ENCODE measurements around the gene FCN2.

Gene FCN2

DNA sequence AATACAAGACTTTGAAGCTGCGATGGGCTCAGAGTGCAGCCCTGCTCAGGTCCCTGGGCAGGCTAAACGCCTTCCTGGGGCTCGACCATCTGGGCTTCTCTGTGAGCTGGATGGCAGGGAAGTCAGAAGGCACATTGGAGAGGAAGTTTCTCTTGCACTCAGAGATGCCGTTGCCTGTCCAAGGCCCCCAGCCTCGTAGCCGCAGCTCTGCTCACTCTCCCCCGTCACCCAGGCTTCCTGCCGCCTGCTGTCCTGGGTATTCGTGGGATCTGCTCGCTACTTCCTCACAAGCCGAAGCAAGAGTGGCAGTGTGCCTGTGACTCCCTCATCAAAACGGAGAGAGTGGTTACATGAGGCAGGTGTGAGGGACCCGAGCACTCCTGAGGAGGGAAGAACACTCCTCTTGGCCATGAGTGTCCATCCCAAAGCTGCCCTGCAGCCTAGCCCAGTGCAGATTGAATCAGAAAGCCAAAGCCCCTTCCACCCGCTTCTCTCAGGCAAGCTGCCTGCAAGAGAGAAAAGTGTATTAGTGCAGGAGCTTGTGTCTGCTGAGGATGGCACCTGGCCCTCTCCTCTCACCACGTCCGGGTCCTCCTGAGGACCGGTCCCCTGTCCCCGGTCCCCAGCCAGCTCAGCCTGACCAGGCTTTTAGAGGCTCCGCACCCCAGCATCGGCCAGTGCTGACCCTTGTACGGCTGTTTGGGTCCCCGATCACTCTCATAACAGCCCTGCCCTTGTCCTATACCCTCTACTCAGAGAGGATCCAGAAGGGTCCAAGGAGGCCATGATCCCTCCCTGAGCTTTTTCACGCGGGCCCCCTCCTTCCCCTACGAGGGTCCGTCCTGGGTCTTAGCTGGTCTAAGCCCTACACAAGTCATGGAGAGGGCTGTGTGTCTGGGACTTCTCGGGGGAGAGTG is 7.3 kb downstream of the FCN2 start:
- no peak for DNase-seq (ENCODE audit: low read depth in 2 of 2)

DNA sequence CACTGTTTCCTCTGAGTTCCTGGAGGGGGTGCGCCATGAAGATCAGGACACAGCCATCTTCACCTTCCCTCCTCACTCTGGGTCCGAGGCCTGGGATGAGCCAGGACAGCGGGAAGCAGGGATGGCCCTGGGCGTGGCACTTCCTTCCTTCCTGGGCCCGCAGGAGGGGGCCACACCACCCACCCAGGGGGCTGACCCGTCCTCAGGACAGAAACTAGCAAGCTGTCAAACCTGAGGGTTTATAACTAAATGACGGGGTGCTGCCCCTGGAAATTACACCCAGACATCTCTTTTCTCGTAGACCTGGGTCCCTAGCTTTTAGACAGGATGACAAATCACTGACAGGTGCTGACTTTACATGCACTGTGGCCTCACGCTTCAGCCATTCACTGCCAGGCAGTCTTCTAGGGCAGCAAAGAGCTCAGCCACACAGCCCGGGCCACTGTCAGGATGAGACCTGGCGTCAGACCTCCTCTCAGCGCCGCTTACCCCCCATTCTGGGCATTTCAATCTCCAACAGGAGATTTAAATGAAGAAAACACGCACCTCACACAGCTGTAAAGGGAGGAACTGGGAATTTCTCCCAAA is 8.1 kb downstream of the FCN2 start:
- DNase-seq (ENCODE audit: low read depth in 2 of 2) = no peak

DNA sequence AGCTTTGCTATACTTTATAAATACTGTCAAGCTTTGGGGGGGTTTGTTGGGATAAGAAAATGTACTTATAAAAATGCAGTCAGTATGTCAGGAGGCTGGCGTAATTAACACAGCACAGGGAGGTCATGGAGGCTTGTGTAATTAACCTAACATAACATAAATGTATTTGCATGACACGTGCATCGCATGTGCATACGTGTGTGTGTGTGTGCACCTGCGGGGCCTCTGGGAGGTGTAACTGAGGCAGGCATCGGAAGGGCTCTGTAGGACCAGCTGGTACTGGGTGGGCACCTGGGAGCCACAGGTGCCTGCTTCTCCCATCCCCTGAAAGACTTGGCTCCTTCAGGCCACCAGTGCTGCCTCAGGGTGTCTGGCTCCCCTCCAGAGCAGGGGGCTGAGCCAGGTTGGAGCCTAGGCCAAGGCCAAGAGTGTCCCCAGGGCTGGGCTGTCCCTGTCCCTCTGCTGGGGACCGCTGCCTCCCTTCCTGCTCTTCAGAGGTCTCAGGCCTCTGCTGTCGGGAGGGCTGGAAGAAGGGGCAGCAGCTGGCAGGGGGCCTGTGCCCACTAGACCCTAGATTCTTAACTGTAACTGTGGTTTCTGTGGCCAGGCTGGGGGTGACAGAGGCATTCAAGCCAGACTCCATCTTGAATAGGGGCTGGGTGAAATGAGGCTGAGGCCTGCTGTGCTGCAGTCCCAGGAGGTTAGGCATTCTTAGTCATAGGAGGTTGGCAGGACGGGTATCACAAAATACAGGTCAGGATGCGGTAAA is 9.0 kb downstream of the FCN2 start:
- DNase-seq (ENCODE audit: low read depth in 2 of 2) = no peak

DNA sequence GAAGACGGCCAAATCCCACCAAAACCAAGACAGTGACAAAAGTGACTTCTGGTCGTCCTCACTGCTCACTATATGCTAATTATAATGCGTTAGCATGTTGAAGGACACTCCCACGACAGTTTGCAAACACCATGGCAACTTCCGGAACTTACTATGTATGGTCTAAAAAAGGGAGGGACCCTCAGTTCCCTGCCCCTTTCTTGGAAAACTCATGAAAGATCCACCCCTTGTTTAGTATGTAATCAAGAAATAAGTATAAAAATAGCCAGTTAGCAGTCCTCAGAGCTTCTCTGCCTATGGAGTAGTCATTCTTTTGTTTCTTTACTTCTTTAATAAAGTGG is 9.5 kb downstream of the FCN2 start:
- no peak for DNase-seq (ENCODE audit: low read depth in 2 of 2)

DNA sequence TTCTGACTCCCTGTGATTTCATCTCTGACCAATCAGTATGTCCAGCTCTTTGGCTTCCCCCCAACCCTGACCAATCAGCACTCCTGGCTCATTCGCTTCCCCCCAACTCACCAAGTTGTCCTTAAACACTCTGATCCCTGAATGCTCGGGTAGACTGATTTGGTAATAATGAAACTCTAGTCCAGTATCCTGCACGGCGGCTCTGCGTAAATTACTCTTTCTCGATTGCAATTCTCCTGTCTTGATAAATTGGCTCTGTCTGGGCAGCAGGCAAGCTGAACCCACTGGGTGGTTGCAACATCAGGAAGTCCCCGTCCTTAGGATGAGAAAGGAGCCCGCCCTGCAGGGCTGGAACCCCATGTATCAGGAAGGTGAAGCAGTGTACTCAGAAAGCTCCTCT is 10.4 kb downstream of the FCN2 start:
- no peak for DNase-seq (ENCODE audit: low read depth in 2 of 2)

DNA sequence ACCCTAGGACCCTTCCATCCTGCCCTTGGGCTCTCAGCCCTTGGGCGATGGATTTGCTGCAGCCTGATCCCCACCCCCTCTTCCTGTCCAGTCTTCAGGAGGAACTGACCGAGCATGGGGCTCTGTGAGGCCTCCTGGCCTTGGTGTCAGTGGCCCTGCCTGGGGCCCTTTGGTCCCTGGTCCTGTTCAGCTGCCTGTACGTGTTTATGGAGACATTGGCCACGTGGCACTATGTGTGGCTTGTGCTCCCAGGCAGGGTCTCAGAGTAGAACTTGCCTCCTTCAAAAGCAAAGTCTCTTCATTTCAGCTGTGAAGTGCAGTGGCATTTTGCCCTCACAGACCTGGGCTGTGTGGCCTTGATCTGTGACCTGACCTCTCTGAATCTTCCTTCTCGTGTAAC is 11.1 kb downstream of the FCN2 start:
- no peak for DNase-seq (ENCODE audit: low read depth in 2 of 2)

DNA sequence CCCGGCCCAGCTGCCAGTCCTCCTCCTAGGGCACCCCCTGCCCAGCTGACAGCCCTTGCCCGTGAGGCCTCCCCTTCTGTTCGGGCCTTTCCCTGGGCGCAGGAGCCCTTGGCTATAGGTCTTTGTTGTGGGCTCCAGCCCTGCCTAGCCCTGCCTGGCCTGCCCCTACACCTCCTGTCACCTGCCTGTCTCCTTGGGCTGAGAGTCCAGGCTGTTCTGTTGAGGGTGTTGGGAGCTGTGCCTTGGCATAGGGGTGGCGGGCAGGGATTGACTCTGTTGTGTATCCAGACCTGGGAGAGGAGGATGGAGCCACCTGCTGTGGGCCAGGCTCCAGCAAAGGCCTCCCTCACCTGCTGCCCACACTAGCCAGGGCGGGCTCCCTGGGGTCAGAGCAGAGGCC is 11.6 kb downstream of the FCN2 start:
- no peak for DNase-seq (ENCODE audit: low read depth in 2 of 2)

DNA sequence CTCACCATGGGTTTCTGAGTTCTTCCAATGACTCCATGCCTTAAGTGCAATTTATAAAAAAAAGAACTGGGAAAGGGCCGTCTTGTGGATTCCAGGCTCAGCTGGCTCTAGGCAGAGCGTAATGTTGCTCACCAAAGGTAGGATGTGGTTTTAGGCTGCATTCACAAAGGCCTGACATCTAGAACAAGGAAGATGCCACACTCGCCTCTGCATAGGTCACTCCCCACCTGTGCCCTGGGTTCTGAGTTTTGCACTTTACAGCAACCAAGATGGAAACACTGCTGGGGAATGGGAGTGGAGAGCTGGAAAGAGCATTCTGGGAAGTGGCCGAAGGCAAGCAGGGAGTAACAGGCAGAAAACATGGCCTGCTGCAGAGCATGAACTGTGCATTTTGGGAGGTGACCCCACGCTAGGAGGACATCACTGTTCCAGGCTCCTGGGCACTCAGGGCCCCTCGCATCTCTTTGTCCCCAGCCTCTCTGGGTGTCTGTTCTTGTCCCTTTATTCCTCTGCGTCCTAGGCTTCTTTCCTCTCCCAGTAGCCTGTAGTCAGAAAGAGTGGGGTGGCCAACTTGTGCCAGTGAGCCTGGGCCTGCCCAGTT is 12.3 kb downstream of the FCN2 start:
- no peak for DNase-seq (ENCODE audit: low read depth in 2 of 2)

DNA sequence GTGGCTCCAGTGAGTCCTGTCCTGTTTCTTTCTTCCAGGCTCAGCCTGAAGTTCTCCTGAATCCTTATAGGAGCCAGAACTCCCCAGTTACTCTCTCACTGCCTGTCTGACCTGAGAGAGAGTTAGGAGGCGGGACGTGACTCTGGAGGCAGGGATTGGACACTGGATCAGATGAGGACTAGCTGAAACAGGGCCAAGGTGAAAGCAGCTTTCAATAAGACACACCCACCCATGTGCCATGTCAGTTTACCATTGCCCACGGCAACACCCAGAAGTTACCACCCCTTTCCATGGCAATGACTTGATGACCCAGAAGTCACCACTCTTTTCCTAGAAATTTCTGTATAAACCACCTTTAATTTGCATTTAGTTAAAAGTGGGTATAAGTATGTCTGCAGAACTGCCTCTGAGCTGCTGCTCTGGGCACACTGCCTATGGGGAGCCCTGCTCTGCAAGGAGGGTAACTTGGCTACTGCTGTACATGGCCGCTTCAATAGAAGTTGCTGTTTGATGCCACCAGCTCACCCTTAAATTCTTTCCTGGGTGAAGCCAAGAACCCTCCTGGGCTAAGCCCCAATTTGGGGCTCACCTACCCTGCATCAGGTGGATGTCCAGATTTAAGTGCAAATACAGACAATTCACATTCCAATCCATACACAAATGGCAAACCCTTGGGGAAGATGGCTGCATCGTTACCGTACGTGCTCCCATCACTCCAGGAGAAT is 13.7 kb downstream of the FCN2 start:
- no peak for DNase-seq (ENCODE audit: low read depth in 2 of 2)

DNA sequence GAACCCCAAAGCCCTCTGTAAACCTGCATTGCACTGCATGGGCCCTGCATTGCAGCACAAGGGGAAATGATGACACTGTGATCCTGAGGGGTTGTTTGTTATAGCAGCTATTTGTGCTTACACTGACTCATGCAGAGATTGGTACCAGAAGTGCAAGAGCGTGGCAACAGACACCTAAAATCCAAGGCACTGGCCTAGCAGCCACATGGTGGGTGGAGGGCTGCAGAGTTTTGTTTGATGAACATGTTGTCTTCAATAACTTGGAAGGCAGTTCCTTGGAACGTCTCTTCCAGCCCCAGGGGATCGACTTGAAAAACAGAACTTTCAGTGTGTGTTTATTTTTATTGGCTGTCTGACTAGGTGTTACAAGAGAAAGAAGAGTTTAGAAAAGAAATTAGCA is 14.5 kb downstream of the FCN2 start:
- DNase-seq (ENCODE audit: low read depth in 2 of 2) = no peak

DNA sequence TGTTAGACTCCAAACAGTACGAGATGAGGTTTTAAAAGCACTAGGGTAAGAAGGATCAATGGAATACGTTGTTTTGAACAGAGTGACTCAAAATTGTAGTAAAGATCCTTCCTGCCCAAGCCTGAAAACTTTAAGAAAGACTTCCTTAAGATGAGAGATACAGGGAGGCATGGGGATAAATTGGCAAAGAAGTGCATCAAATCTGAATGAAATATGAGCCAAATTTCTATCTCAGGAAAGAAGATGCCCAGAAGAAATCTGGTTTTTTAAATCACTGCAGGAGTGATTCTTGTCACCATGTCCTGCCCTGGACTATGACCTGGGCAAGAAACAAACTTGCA is 14.9 kb downstream of the FCN2 start:
- no peak for DNase-seq (ENCODE audit: low read depth in 2 of 2)

DNA sequence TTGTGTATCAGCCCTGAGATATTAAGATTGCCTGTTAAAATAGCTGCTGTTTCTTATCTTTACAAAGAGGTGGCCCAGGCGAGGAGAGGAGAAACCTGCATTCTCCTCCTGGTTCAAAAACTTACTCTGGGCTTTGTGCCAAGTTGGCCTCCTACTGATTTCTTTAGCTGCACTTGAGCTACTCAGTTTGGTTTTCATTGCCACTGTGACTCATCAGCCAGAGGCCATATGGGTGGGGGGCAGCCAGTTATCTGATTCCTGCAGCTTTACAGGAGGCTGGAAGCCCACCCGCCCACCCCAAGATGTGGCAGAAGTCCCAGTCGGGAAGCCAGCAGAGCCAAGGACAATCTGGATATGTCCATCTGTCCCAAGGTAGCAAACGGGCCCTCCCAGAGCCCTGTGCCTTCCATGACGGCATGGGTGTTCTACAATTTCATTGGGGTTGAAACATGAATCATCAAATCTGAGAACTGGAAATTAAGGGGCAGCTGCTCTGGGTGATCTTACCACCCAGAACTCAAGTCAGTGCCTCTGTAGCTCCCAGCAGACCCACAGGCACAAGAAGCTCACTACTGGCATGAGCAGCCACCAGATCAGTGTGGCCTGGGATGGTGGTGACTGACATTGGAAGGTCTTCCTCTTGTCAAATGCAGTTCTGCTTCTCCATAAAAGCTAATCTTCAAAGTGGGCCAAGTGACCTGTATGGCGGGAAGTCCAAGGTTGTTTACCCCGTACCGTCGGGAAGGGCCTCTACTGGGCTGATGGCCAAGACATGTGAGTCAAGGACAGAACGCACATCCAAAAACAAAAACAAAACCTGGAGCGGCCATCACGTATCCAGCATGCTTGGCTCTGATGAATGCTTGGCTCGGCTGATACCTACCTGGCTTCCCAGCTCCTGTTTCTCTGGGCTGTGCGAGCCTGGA is 15.6 kb downstream of the FCN2 start:
- no peak for DNase-seq (ENCODE audit: low read depth in 2 of 2)

DNA sequence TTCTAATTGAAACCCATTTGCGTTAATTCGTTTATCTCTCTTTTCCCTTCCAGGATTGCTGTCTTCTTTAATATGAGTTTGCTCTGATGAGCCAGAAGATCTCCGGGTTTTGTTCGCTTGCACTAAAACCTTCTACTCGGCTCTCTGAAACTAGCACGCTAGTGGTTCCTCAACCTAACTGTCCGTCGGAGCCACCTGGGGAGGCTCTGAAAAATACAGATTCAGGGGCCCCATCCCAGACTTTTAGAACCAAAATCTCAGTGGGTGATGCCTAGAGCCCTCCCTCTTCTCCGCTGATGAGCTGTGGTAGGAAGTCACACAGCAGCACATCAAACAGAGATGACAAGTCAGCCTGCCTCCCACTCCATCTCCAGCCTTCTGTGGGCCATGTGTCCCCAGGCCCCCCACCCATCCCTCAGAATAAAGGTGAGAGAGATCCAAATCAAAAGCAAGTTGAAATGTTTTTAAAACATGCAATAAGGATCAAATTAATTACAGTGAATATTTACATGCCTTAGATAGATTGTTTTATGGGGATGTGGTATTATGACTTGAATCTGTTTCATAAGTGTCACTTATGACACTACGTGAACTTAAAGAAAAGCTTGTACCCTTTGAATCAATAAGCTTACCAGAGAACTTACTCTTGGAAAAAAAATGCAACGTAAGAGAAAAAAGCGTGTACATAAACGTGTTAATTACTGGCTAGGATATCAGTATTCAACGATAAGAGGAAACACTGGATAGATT is 16.4 kb downstream of the FCN2 start:
- DNase-seq (ENCODE audit: low read depth in 2 of 2) = no peak

DNA sequence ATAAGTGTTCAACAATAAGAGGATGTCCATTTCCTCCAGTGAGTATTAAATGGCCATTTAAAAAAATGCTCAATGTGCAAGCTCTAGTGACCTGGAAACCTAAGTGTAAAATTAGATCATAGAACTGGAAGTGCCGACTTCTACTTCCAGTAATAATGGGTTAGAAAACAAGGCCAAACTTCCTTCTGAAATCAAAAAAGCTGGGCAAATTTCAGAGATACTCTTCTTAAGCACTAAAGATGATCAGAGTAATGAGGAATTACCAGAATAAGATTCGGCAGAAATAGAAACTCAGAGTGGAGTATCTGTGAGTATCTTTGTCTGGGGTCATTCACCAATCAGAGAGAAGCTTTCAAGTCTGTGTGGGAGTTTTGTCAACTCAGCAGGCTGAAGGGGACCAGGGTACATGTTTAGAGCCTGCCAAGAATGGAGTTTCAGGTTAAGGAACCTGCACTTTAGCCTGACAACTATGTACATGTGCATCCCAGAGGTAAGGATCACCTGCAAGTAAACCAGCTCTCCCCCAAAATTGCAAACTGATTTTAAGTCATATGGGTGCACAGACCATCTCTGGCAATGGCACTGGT is 17.1 kb downstream of the FCN2 start:
- DNase-seq (ENCODE audit: low read depth in 2 of 2) = no peak

DNA sequence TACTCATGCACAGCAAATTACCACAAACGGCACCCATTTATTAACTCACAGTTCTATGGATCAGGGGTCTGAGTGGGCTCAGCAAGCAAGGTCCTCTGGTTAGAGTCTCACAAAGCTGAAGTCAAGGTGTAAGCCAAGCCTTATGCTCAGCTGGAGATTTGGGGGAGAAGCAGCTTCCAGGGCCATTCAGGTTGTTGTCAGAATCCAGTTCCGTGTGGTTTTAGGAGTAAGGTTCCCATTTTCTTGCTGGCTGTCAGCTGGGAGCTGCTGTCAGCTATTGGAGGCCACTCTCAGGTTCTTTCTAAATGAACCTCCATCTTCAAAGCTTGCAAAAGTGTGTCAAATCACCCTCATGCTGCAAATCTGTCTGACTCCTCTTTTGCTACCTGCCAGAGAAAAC is 17.7 kb downstream of the FCN2 start:
- DNase-seq (ENCODE audit: low read depth in 2 of 2) = no peak

DNA sequence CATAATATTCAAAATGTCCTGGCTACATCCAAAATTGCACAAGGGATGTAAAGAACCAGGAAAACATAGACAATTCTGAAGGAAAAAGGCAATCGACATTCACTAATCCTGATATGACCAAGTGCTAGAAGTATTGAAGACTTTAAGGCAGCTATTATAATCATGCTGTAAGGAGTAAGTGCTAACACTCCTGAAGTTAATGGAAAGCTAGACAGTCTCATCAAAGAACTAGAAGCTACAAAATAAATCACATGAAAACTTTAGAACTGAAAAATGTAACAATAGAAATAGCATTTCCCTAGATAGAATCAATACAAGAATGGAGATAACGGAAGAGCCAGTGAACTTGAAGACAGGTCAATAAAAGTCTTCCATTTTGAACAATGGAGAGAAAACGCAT is 18.6 kb downstream of the FCN2 start:
- no peak for DNase-seq (ENCODE audit: low read depth in 2 of 2)

DNA sequence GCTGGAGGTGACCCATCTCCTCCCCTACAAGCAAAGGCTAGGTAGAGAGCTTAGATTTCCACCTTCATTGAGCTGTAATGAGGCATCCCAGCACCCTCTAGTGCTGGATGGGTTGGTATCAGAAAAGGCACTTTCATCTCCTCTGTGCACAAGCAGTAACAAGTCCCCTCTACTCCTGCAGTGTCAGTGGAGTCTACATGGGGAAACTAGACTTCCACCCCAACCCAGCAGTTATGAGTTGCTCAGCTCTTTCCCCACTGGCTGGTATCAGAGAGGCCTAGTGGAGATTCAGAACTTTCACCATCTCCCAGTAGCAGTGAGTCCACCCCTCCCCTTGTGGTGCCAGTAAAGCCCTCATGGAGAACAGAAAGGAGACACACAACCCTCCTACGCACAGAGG is 19.2 kb downstream of the FCN2 start:
- no peak for DNase-seq (ENCODE audit: low read depth in 2 of 2)

DNA sequence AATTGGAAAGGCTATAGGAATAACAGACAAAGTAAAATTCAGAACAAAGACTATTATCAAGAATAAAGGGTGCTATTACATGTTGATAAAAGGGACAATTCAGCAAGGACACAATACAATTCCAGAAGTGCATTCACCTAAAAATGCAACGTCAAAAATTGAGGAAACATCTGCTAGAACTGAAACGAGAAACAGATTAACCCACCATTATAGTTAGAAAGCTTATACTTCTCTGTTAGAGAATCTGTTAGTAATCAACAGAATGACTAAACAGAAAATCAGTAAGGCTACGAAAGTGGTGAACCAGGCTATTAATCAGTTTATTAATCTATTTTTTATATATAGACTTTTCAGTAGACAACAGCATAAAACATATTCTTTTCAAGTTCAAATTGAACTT is 22.3 kb downstream of the FCN2 start:
- no peak for DNase-seq (ENCODE audit: low read depth in 2 of 2)

DNA sequence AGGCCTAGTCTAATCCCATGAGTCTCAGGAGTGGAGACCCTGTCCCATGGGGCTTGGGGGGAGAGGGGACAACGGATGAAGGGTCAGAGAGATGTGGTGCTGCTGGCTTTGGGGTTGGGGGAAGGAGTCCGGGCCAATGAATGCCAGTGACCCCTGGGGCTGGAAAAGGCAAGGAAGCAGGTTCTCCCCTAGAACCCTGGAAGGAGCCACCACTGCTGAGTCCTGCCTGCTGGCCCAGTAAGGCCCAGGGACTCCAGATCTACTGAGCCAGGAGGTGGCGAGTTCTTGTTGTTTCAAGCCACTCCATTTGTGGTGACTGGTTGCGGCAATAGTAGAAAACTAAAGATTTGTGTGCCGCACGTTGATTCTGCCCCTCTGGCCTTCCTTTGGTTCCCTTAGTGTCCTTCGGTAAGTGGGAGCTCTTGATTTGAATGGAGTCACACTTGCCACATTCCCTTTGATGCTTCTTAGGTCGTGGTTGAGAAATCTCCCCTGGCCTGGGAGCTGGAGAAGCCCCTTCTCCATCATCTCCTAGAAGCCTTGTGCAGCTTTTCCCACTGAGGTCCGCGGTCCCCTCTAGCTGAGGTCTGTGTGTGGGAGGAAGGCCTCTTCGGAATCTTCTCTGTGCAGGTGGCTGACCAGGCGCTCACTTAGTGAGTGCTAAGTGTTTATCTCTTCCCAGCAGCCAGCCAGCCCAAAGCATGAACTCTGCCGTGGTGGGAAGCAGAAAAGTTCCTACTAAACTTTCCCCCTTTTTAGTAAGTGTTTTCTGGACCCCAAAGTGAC is 28.1 kb downstream of the FCN2 start:
- no peak for DNase-seq (ENCODE audit: low read depth in 2 of 2)

Data from stimulated activated CD4-positive, alpha-beta T cell treated with anti-CD3 and anti-CD28 coated beads, Interleukin-12 subunit alpha, Interleukin-12 subunit beta, amount 100 ng/mL, for 24 hours (primary cell).